ENCODE measurements around the gene POLQ. TPM values are rescaled to one million over a fixed set of nuclear protein-coding genes. Genes with fewer than 3 reads are reported as not detected.

Gene POLQ
- total RNA-seq, 1 experiment from 2014 or later: 9.1 TPM

- H3K4me3 ChIP-seq: peak overlapping the region; percentile 69
Measured at GRCh38 chr3:121545049-121545573, 677 bp downstream of the POLQ start.

GRCh38 chr3:121542924-121543323 lies 2.9 kb downstream of the POLQ start:
- H3K4me3 ChIP-seq: no peak overlapping the region
- H3K4me1 ChIP-seq (replicated peaks): 0 out of 2 replicates have a peak, but pooled peaks cover 9% of the 10 kb centered on the region
- no peaks in the 10 kb centered on the region for H3K9me3 ChIP-seq (replicated peaks)
- no peaks in the 10 kb centered on the region for H3K27me3 ChIP-seq (replicated peaks)
- DNase-seq (ENCODE audit: low read depth in 1 of 2, low spot score in 2 of 2): no peak
- H3K27ac ChIP-seq: no peak overlapping the region
- peaks cover 49% of the 10 kb centered on the region for H3K36me3 ChIP-seq

More at GRCh38 chr3:121545049-121545573, 677 bp downstream of the POLQ start:
- H3K27ac ChIP-seq: peak overlapping the region; percentile 63
- H3K36me3 ChIP-seq: peaks cover 31% of the 10 kb centered on the region
- no peaks in the 10 kb centered on the region for H3K27me3 ChIP-seq (replicated peaks)
- DNase-seq (ENCODE audit: low read depth in 1 of 2, low spot score in 2 of 2): no peak
- 0 out of 2 replicates have a peak, but pooled peaks cover 9% of the 10 kb centered on the region for H3K4me1 ChIP-seq (replicated peaks)
- H3K9me3 ChIP-seq (replicated peaks): no peaks in the 10 kb centered on the region

DNA sequence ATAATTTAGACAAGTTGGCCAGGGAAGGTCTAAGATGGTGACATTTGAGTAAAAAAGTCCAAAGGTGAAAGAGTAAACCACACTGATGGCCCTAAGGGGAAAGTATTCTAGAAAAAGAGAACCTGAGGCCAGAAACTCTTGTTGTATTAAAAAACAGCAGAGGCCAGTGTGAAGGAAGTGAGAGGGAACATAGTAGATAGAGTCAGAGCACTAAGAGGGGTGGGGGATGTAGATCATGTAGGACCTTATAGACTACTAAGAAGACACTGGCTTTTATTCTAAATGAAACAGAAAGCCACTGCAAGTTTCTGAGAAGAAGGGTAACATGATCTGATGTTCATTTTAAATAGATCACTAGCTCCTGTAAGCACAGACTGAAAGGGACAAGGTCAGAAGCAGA lies 14.5 kb downstream of the POLQ start:
- Histone ChIP-seq H3K27ac (no peak overlapping the region), H3K4me3 (no peak overlapping the region), H3K9me3 (replicated peaks) (no peaks in the 10 kb centered on the region), H3K27me3 (replicated peaks) (no peaks in the 10 kb centered on the region), H3K4me1 (replicated peaks) (no peaks in the 10 kb centered on the region), H3K36me3 (peaks cover 55% of the 10 kb centered on the region)
- no peak for DNase-seq (ENCODE audit: low read depth in 1 of 2, low spot score in 2 of 2)

DNA sequence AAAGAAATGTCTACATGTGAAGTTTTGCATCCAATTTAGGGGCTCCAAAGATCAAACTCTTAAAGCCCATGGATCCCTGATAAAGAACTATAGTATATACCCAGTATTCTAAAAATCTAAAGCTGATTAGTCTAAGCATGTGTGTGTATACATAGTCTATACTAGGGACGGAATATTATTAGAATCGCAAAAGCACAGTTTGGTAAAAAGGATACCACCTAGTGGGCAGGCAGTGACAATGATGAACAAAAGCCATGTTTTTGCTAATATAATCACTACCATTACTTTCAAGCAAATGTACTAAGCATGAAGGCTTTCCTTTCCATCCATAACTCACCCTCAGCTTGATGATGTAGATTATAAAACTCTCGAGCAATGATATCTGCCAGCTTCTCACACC lies 16.5 kb downstream of the POLQ start:
- Histone ChIP-seq H3K4me1 (replicated peaks) (no peaks in the 10 kb centered on the region), H3K36me3 (peaks cover 52% of the 10 kb centered on the region), H3K27me3 (replicated peaks) (no peaks in the 10 kb centered on the region), H3K27ac (no peak overlapping the region), H3K4me3 (no peak overlapping the region), H3K9me3 (replicated peaks) (no peaks in the 10 kb centered on the region)
- DNase-seq (ENCODE audit: low read depth in 1 of 2, low spot score in 2 of 2): no peak

GRCh38 chr3:121520510-121520909 lies 25.3 kb downstream of the POLQ start:
- H3K27ac ChIP-seq: no peak overlapping the region
- no peaks in the 10 kb centered on the region for H3K9me3 ChIP-seq (replicated peaks)
- peaks cover 66% of the 10 kb centered on the region for H3K36me3 ChIP-seq
- H3K4me3 ChIP-seq: no peak overlapping the region
- H3K27me3 ChIP-seq (replicated peaks): no peaks in the 10 kb centered on the region
- no peaks in the 10 kb centered on the region for H3K4me1 ChIP-seq (replicated peaks)
- DNase-seq (ENCODE audit: low read depth in 1 of 2, low spot score in 2 of 2): no peak

DNA sequence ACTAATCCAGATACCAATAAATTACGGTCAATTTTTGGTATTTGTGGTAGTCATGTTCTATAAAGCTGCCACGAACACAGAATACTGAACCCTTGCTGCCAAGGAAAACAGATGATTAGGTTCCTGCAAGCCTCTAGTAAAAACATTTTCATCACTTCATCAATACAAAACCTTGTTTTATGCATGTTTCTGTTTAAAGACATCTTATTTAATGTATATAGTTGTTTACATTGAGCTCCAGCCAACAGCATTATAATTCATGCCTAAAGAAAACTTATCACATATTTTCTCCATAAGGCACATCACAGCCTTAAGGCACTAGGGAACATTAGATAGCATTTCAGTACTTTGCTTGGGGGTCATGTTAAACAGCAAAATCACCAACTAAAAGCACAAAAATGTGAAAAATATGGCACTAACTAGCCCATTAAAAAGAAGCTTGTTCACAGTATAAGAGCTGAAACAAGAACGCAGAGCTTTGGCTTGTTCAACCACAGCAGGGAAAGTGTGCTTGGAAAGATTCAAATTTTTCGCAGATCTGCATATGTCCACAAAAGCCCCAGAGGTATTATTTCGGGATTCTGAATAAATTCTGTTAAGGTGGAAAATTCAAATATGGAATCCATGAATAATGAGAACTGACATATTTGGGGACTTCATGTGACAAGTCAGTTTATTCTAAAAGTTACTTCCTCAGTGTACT lies 27.7 kb downstream of the POLQ start:
- Histone ChIP-seq H3K9me3 (replicated peaks) (no peaks in the 10 kb centered on the region), H3K4me3 (no peak overlapping the region), H3K27me3 (replicated peaks) (no peaks in the 10 kb centered on the region), H3K4me1 (replicated peaks) (no peaks in the 10 kb centered on the region), H3K27ac (no peak overlapping the region), H3K36me3 (peaks cover 52% of the 10 kb centered on the region)
- no peak for DNase-seq (ENCODE audit: low read depth in 1 of 2, low spot score in 2 of 2)

- no peaks in the 10 kb centered on the region for H3K9me3 ChIP-seq (replicated peaks)
- H3K4me1 ChIP-seq (replicated peaks): no peaks in the 10 kb centered on the region
- no peak overlapping the region for H3K4me3 ChIP-seq
- H3K27me3 ChIP-seq (replicated peaks): no peaks in the 10 kb centered on the region
- H3K36me3 ChIP-seq: peaks cover 44% of the 10 kb centered on the region
- H3K27ac ChIP-seq: no peak overlapping the region
- DNase-seq (ENCODE audit: low read depth in 1 of 2, low spot score in 2 of 2): no peak
Measured at GRCh38 chr3:121515862-121516261, 29.9 kb downstream of the POLQ start.

DNA sequence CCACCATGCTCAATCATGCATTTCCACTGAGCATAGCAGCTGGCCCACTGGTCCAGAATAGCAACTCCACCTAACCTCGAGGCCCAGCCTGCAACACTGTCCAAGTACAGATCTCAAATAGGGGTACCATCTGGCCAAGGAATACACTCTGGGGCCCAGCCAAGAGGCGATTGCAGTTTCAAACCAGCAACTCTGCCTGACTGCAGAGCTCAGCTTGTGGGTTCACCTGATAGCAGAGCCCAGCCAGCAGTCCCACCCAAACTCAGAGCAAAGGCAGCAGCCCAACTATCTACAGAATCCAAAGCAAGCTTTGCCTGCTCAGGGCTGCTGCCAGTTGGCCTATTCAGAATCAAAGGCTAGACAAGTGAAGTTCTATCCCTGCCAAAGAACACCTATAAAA lies 30.5 kb downstream of the POLQ start:
- H3K4me1 ChIP-seq (replicated peaks): no peaks in the 10 kb centered on the region
- H3K9me3 ChIP-seq (replicated peaks): no peaks in the 10 kb centered on the region
- DNase-seq (ENCODE audit: low read depth in 1 of 2, low spot score in 2 of 2): no peak
- H3K4me3 ChIP-seq: no peak overlapping the region
- H3K36me3 ChIP-seq: peaks cover 40% of the 10 kb centered on the region
- no peaks in the 10 kb centered on the region for H3K27me3 ChIP-seq (replicated peaks)
- no peak overlapping the region for H3K27ac ChIP-seq

DNA sequence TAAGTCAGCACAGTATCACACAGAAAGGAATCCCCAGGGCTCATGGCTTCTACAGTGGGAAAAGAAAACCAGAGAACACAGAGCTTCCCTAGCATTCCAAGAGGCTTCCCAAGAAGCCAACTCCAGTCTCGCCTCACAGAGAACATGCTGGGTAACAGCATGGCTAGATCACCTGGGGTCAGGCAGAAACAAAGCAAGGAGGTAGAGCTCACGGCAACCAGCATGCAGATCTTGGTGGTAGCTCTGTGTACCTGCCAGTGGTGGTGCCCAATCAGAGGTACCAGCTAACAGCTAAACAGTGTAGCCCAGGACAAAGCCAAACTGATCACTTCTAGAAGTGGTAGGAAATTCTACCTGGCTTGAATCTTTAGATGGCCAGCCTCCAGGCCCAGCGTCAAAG lies 31.3 kb downstream of the POLQ start:
- Histone ChIP-seq H3K4me1 (replicated peaks) (no peaks in the 10 kb centered on the region), H3K27ac (no peak overlapping the region), H3K27me3 (replicated peaks) (no peaks in the 10 kb centered on the region), H3K9me3 (replicated peaks) (no peaks in the 10 kb centered on the region), H3K36me3 (peaks cover 37% of the 10 kb centered on the region), H3K4me3 (no peak overlapping the region)
- DNase-seq (ENCODE audit: low read depth in 1 of 2, low spot score in 2 of 2): no peak

DNA sequence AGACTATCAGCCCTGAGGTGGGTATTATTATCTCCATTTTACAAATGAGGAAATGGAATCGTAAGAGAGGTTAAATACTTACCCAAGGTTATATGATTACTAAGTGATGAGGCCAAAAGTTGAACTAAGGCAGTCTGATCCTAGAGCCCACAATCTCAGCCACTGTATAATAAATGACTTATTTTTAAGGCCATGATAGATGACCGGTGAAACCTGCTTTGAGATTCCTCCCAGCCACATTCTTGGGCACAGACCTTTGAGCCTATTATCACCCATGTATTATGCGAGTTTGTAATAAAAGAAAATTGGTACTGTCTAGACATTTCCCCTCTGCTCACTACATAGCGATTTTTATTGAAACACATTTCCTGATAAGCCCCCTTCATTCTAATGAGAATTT lies 37.4 kb downstream of the POLQ start:
- Histone ChIP-seq H3K36me3 (peaks cover 38% of the 10 kb centered on the region), H3K27me3 (replicated peaks) (no peaks in the 10 kb centered on the region), H3K27ac (no peak overlapping the region), H3K4me1 (replicated peaks) (no peaks in the 10 kb centered on the region), H3K9me3 (replicated peaks) (no peaks in the 10 kb centered on the region), H3K4me3 (no peak overlapping the region)
- DNase-seq (ENCODE audit: low read depth in 1 of 2, low spot score in 2 of 2): no peak

GRCh38 chr3:121505256-121505655 lies 40.5 kb downstream of the POLQ start:
- DNase-seq (ENCODE audit: low read depth in 1 of 2, low spot score in 2 of 2): no peak
- H3K27ac ChIP-seq: no peak overlapping the region
- H3K27me3 ChIP-seq (replicated peaks): no peaks in the 10 kb centered on the region
- H3K36me3 ChIP-seq: peaks cover 46% of the 10 kb centered on the region
- no peaks in the 10 kb centered on the region for H3K4me1 ChIP-seq (replicated peaks)
- H3K4me3 ChIP-seq: no peak overlapping the region
- H3K9me3 ChIP-seq (replicated peaks): no peaks in the 10 kb centered on the region

- H3K36me3 ChIP-seq: peaks cover 42% of the 10 kb centered on the region
- H3K27ac ChIP-seq: no peak overlapping the region
- H3K27me3 ChIP-seq (replicated peaks): no peaks in the 10 kb centered on the region
- no peak for DNase-seq (ENCODE audit: low read depth in 1 of 2, low spot score in 2 of 2)
- H3K9me3 ChIP-seq (replicated peaks): no peaks in the 10 kb centered on the region
- H3K4me1 ChIP-seq (replicated peaks): no peaks in the 10 kb centered on the region
- no peak overlapping the region for H3K4me3 ChIP-seq
Measured at GRCh38 chr3:121504618-121505017, 41.2 kb downstream of the POLQ start.

DNA sequence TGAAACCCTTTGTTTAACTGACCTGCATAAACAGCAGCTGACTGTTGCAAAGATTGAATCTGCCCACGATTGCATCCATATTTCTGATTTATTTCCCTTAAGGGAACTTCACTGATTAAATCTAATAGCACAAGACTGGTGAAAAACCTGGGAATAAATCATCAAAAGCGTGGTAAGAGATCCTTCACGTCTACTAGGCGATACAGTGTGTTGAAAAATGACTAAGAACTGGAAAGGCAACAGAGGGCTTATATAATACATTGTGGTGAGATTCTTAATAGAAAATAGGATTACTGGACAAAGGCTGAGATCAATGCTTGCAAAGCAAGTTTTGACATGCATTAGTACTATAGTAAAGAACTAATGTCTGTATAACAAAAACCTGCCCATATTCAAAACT lies 49.0 kb downstream of the POLQ start:
- DNase-seq (ENCODE audit: low read depth in 1 of 2, low spot score in 2 of 2): no peak

GRCh38 chr3:121493431-121493830 lies 52.4 kb downstream of the POLQ start:
- H3K4me3 ChIP-seq: no peak overlapping the region
- H3K27ac ChIP-seq: no peak overlapping the region
- H3K9me3 ChIP-seq (replicated peaks): no peaks in the 10 kb centered on the region
- peaks cover 30% of the 10 kb centered on the region for H3K36me3 ChIP-seq
- no peaks in the 10 kb centered on the region for H3K27me3 ChIP-seq (replicated peaks)
- H3K4me1 ChIP-seq (replicated peaks): no peaks in the 10 kb centered on the region
- no peak for DNase-seq (ENCODE audit: low read depth in 1 of 2, low spot score in 2 of 2)

More for the DNA sequence above, 49.0 kb downstream of the POLQ start:
- no peaks in the 10 kb centered on the region for H3K27me3 ChIP-seq (replicated peaks)
- H3K27ac ChIP-seq: no peak overlapping the region
- H3K9me3 ChIP-seq (replicated peaks): no peaks in the 10 kb centered on the region
- no peak overlapping the region for H3K4me3 ChIP-seq
- no peaks in the 10 kb centered on the region for H3K4me1 ChIP-seq (replicated peaks)
- H3K36me3 ChIP-seq: peaks cover 9% of the 10 kb centered on the region
